Fibroblast of villous mesenchyme (primary cell): ENCODE measurements around the gene C14orf119. TPM values are rescaled to one million over a fixed set of nuclear protein-coding genes. Genes with fewer than 3 reads are reported as not detected.
A peak's percentile ranks its signal among the peaks of the same experiment; 100 is the strongest.

Experiments
- DNase-seq: peaks from one replicate; pipeline ENCODE4 v3.0.0-alpha.2; 2010; ENCODE audit warnings: low read depth
- H3K4me3 ChIP-seq: 2 replicates; pipeline ENCODE4 v1.5.1; 2011; ENCODE audit warnings: low read depth, mild to moderate bottlenecking, low read length
- CTCF ChIP-seq: IDR thresholded peaks from 2 replicates; pipeline ENCODE4 v1.5.1; 2012; ENCODE audit warnings: low read depth, mild to moderate bottlenecking, low read length; ENCODE audit not compliant: insufficient read depth
- total RNA-seq: library from RNA; depleted of rRNA; stranded (reverse); fragments of >200 nt; gene quantifications from 2 replicates; pipeline ENCODE4 v1.2.3, GENCODE V29; 2012

C14orf119 gene
- total RNA-seq, 1 donor, result 66.1 TPM

- no peak for DNase-seq
- no peak overlapping the region for H3K4me3 ChIP-seq
- no peak for TF ChIP-seq CTCF
These were observed 15.5 kb downstream of the C14orf119 start for GRCh38 chr14:23110579-23111365.

GRCh38 chr14:23112359-23113178 is 17.3 kb downstream of the C14orf119 start:
- peak; percentile 31 for DNase-seq
- TF ChIP-seq CTCF, result no peak

GRCh38 chr14:23113431-23114119 is 18.3 kb downstream of the C14orf119 start:
- DNase-seq, result peak; percentile 71
- H3K4me3 ChIP-seq, result no peak overlapping the region
- TF ChIP-seq CTCF, result no peak

More at GRCh38 chr14:23112359-23113178, 17.3 kb downstream of the C14orf119 start:
- H3K4me3 ChIP-seq, result no peak overlapping the region

- H3K4me3 ChIP-seq, result no peak overlapping the region
- DNase-seq, result no peak
- no peak for TF ChIP-seq CTCF
These were observed 18.8 kb downstream of the C14orf119 start for GRCh38 chr14:23114120-23114458.

GRCh38 chr14:23114669-23115038 is 19.3 kb downstream of the C14orf119 start:
- TF ChIP-seq CTCF, result no peak
- DNase-seq, result no peak
- H3K4me3 ChIP-seq, result no peak overlapping the region

GRCh38 chr14:23115039-23115731 is 19.9 kb downstream of the C14orf119 start:
- DNase-seq, result peak; percentile 94
- TF ChIP-seq CTCF, result no peak
- H3K4me3 ChIP-seq, result no peak overlapping the region
